Measurements from ENCODE around the gene NUMBL.
A peak's percentile ranks its signal among the peaks of the same experiment; 100 is the strongest.

Gene NUMBL

GRCh38 chr19:40700083-40700482, 9.6 kb upstream of the NUMBL start:
- Histone ChIP-seq H3K9me3 (replicated peaks; ENCODE audit: low read length) (no peaks in the 10 kb centered on the region), H3K9ac (ENCODE audit: low read depth, low read length) (no peak overlapping the region), H3K36me3 (ENCODE audit: insufficient read depth, low read length) (peaks cover 28% of the 10 kb centered on the region), H3K4me2 (ENCODE audit: low read length) (no peak overlapping the region), H3K4me1 (ENCODE audit: control insufficient read depth, insufficient read depth, low read length) (no peaks in the 10 kb centered on the region), H3K4me3 (ENCODE audit: low read length) (no peak overlapping the region), H3K27me3 (ENCODE audit: control insufficient read depth, insufficient read depth, low read length) (no peaks in the 10 kb centered on the region)

GRCh38 chr19:40697007-40697406, 6.6 kb upstream of the NUMBL start:
- no peak overlapping the region for H3K9ac ChIP-seq (ENCODE audit: low read depth, low read length)
- no peaks in the 10 kb centered on the region for H3K27me3 ChIP-seq (ENCODE audit: control insufficient read depth, insufficient read depth, low read length)
- peaks cover 10% of the 10 kb centered on the region for H3K36me3 ChIP-seq (ENCODE audit: insufficient read depth, low read length)

GRCh38 chr19:40695881-40696280, 5.4 kb upstream of the NUMBL start:
- Histone ChIP-seq H3K4me3 (ENCODE audit: low read length) (no peak overlapping the region), H3K27me3 (ENCODE audit: control insufficient read depth, insufficient read depth, low read length) (no peaks in the 10 kb centered on the region), H3K4me1 (ENCODE audit: control insufficient read depth, insufficient read depth, low read length) (peaks cover 12% of the 10 kb centered on the region), H3K9me3 (replicated peaks; ENCODE audit: low read length) (no peaks in the 10 kb centered on the region), H3K36me3 (ENCODE audit: insufficient read depth, low read length) (peaks cover 9% of the 10 kb centered on the region), H3K9ac (ENCODE audit: low read depth, low read length) (no peak overlapping the region), H3K4me2 (ENCODE audit: low read length) (no peak overlapping the region)

More at GRCh38 chr19:40697007-40697406, 6.6 kb upstream of the NUMBL start:
- no peaks in the 10 kb centered on the region for H3K9me3 ChIP-seq (replicated peaks; ENCODE audit: low read length)
- no peak overlapping the region for H3K4me3 ChIP-seq (ENCODE audit: low read length)
- H3K4me2 ChIP-seq (ENCODE audit: low read length) = no peak overlapping the region
- H3K4me1 ChIP-seq (ENCODE audit: control insufficient read depth, insufficient read depth, low read length) = peaks cover under 1% of the 10 kb centered on the region

GRCh38 chr19:40693896-40694295, 3.4 kb upstream of the NUMBL start:
- no peaks in the 10 kb centered on the region for H3K9me3 ChIP-seq (replicated peaks; ENCODE audit: low read length)
- H3K27me3 ChIP-seq (ENCODE audit: control insufficient read depth, insufficient read depth, low read length) = no peaks in the 10 kb centered on the region
- no peak overlapping the region for H3K9ac ChIP-seq (ENCODE audit: low read depth, low read length)
- no peak overlapping the region for H3K4me3 ChIP-seq (ENCODE audit: low read length)
- H3K4me1 ChIP-seq (ENCODE audit: control insufficient read depth, insufficient read depth, low read length) = peaks cover 19% of the 10 kb centered on the region
- peaks cover 9% of the 10 kb centered on the region for H3K36me3 ChIP-seq (ENCODE audit: insufficient read depth, low read length)
- H3K4me2 ChIP-seq (ENCODE audit: low read length) = no peak overlapping the region

- no peaks in the 10 kb centered on the region for H3K9me3 ChIP-seq (replicated peaks; ENCODE audit: low read length)
- H3K4me3 ChIP-seq (ENCODE audit: low read length) = no peak overlapping the region
- H3K4me2 ChIP-seq (ENCODE audit: low read length) = no peak overlapping the region
- H3K36me3 ChIP-seq (ENCODE audit: insufficient read depth, low read length) = peaks cover 9% of the 10 kb centered on the region
- no peak overlapping the region for H3K9ac ChIP-seq (ENCODE audit: low read depth, low read length)
- H3K4me1 ChIP-seq (ENCODE audit: control insufficient read depth, insufficient read depth, low read length) = peaks cover 25% of the 10 kb centered on the region
- no peaks in the 10 kb centered on the region for H3K27me3 ChIP-seq (ENCODE audit: control insufficient read depth, insufficient read depth, low read length)
Measured at GRCh38 chr19:40693150-40693788, 2.8 kb upstream of the NUMBL start.

- H3K4me3 ChIP-seq (ENCODE audit: low read length) = no peak overlapping the region
- H3K9me3 ChIP-seq (replicated peaks; ENCODE audit: low read length) = no peaks in the 10 kb centered on the region
- peaks cover 36% of the 10 kb centered on the region for H3K4me1 ChIP-seq (ENCODE audit: control insufficient read depth, insufficient read depth, low read length)
- peaks cover 9% of the 10 kb centered on the region for H3K36me3 ChIP-seq (ENCODE audit: insufficient read depth, low read length)
- no peak overlapping the region for H3K4me2 ChIP-seq (ENCODE audit: low read length)
- no peak overlapping the region for H3K9ac ChIP-seq (ENCODE audit: low read depth, low read length)
- no peaks in the 10 kb centered on the region for H3K27me3 ChIP-seq (ENCODE audit: control insufficient read depth, insufficient read depth, low read length)
Measured at GRCh38 chr19:40692212-40692551, 1.7 kb upstream of the NUMBL start.

- peak overlapping the region; percentile 78 for H3K4me3 ChIP-seq (ENCODE audit: low read length)
- peaks cover 12% of the 10 kb centered on the region for H3K36me3 ChIP-seq (ENCODE audit: insufficient read depth, low read length)
- H3K27me3 ChIP-seq (ENCODE audit: control insufficient read depth, insufficient read depth, low read length) = no peaks in the 10 kb centered on the region
- peak overlapping the region; percentile 97 for H3K4me2 ChIP-seq (ENCODE audit: low read length)
- peaks cover 38% of the 10 kb centered on the region for H3K4me1 ChIP-seq (ENCODE audit: control insufficient read depth, insufficient read depth, low read length)
- H3K9me3 ChIP-seq (replicated peaks; ENCODE audit: low read length) = no peaks in the 10 kb centered on the region
- peak overlapping the region; percentile 87 for H3K9ac ChIP-seq (ENCODE audit: low read depth, low read length)
Measured at GRCh38 chr19:40691421-40692211, 1.2 kb upstream of the NUMBL start.

- Histone ChIP-seq H3K27me3 (ENCODE audit: control insufficient read depth, insufficient read depth, low read length) (no peaks in the 10 kb centered on the region), H3K36me3 (ENCODE audit: insufficient read depth, low read length) (peaks cover 17% of the 10 kb centered on the region), H3K9ac (ENCODE audit: low read depth, low read length) (peak overlapping the region; percentile 92), H3K9me3 (replicated peaks; ENCODE audit: low read length) (no peaks in the 10 kb centered on the region), H3K4me2 (ENCODE audit: low read length) (peak overlapping the region; percentile 97), H3K4me1 (ENCODE audit: control insufficient read depth, insufficient read depth, low read length) (peaks cover 38% of the 10 kb centered on the region), H3K4me3 (ENCODE audit: low read length) (peak overlapping the region; percentile 78)
Measured at GRCh38 chr19:40690693-40691420, 406 bp upstream of the NUMBL start.

- H3K4me2 ChIP-seq (ENCODE audit: low read length) = peak overlapping the region; percentile 96
- no peaks in the 10 kb centered on the region for H3K9me3 ChIP-seq (replicated peaks; ENCODE audit: low read length)
- peak overlapping the region; percentile 78 for H3K4me3 ChIP-seq (ENCODE audit: low read length)
- H3K4me1 ChIP-seq (ENCODE audit: control insufficient read depth, insufficient read depth, low read length) = peaks cover 38% of the 10 kb centered on the region
- H3K36me3 ChIP-seq (ENCODE audit: insufficient read depth, low read length) = peaks cover 28% of the 10 kb centered on the region
- no peaks in the 10 kb centered on the region for H3K27me3 ChIP-seq (ENCODE audit: control insufficient read depth, insufficient read depth, low read length)
- peak overlapping the region; percentile 92 for H3K9ac ChIP-seq (ENCODE audit: low read depth, low read length)
Measured at GRCh38 chr19:40689339-40690049, 957 bp downstream of the NUMBL start.

- Histone ChIP-seq H3K36me3 (ENCODE audit: insufficient read depth, low read length) (peaks cover 24% of the 10 kb centered on the region), H3K4me1 (ENCODE audit: control insufficient read depth, insufficient read depth, low read length) (peaks cover 38% of the 10 kb centered on the region), H3K27me3 (ENCODE audit: control insufficient read depth, insufficient read depth, low read length) (no peaks in the 10 kb centered on the region), H3K9ac (ENCODE audit: low read depth, low read length) (peak overlapping the region; percentile 92), H3K4me3 (ENCODE audit: low read length) (peak overlapping the region; percentile 78), H3K4me2 (ENCODE audit: low read length) (peak overlapping the region; percentile 96), H3K9me3 (replicated peaks; ENCODE audit: low read length) (no peaks in the 10 kb centered on the region)
Measured at GRCh38 chr19:40688987-40689338, 1.5 kb downstream of the NUMBL start.

- Histone ChIP-seq H3K9me3 (replicated peaks; ENCODE audit: low read length) (no peaks in the 10 kb centered on the region), H3K36me3 (ENCODE audit: insufficient read depth, low read length) (peaks cover 29% of the 10 kb centered on the region), H3K4me1 (ENCODE audit: control insufficient read depth, insufficient read depth, low read length) (peaks cover 38% of the 10 kb centered on the region), H3K9ac (ENCODE audit: low read depth, low read length) (peak overlapping the region; percentile 92), H3K4me3 (ENCODE audit: low read length) (peak overlapping the region; percentile 78), H3K4me2 (ENCODE audit: low read length) (peak overlapping the region; percentile 96), H3K27me3 (ENCODE audit: control insufficient read depth, insufficient read depth, low read length) (no peaks in the 10 kb centered on the region)
Measured at GRCh38 chr19:40688309-40688708, 2.1 kb downstream of the NUMBL start.

Measured in skeletal muscle satellite cell (primary cell).